WTC11 (cell line): ENCODE measurements around the gene MMP24. TPM values are rescaled to one million over a fixed set of nuclear protein-coding genes. Genes with fewer than 3 reads are reported as not detected.

Experiments used
- ATAC-seq: fragments of 200-7000 bp; cut with Tn5 transposase; 2 replicates; pipeline ENCODE4 v1.10.0; 2021; ENCODE audit warnings: mild to moderate bottlenecking, moderate library complexity
- CTCF ChIA-PET: fragments of 300-600 bp; sonication (Branson Sonifier 250); formaldehyde crosslinking; loops from one replicate; lab custom pipeline; 2021; ENCODE audit warnings: antibody characterized with exemption; lab: Charles Lee
- POLR2A ChIA-PET: fragments of 350-600 bp; sonication (Branson Sonifier 250); formaldehyde crosslinking; loops from one replicate; lab custom pipeline; 2021; ENCODE audit warnings: antibody characterized with exemption; lab: Charles Lee
- DNase-seq: peaks from one replicate; pipeline ENCODE4 v3.0.0; 2021; ENCODE audit warnings: low spot score
- H3K27ac Mint-ChIP-seq: 2 replicates; pipeline ENCODE4 v1.8.0; 2021; ENCODE audit warnings: mixed read lengths
- H3K27me3 Mint-ChIP-seq: 2 replicates; pipeline ENCODE4 v1.8.0; 2021; ENCODE audit warnings: low read depth, mild to moderate bottlenecking, moderate library complexity, mixed read lengths
- H3K36me3 Mint-ChIP-seq: 2 replicates; pipeline ENCODE4 v1.8.0; 2021; ENCODE audit warnings: mixed read lengths
- H3K4me1 Mint-ChIP-seq: 2 replicates; pipeline ENCODE4 v1.8.0; 2022; ENCODE audit warnings: mixed read lengths
- H3K4me3 Mint-ChIP-seq: 2 replicates; pipeline ENCODE4 v1.8.0; 2021; ENCODE audit warnings: mild to moderate bottlenecking, moderate library complexity, mixed read lengths
- H3K9me3 Mint-ChIP-seq: 2 replicates; pipeline ENCODE4 v1.8.0; 2021; ENCODE audit warnings: mixed read lengths
- ATF2 ChIP-seq: sonication (generic); formaldehyde crosslinking; IDR thresholded peaks from 2 replicates; pipeline ENCODE4 v1.8.1; 2022; ENCODE audit warnings: low read depth, missing genetic modification reagents, borderline replicate concordance
- GTF2I ChIP-seq: fragments of 250-450 bp; sonication (Bioruptor Pico); conservative IDR thresholded peaks from 2 replicates; pipeline ENCODE4 v1.4.0; 2021; ENCODE audit warnings: mild to moderate bottlenecking
- IRF2 ChIP-seq: sonication (generic); formaldehyde crosslinking; IDR thresholded peaks from 2 replicates; pipeline ENCODE4 v1.8.0; 2022; ENCODE audit warnings: low read depth, missing genetic modification reagents, borderline replicate concordance
- SMAD4 ChIP-seq: sonication (generic); formaldehyde crosslinking; IDR thresholded peaks from 2 replicates; pipeline ENCODE4 v1.8.0; 2022; ENCODE audit warnings: mild to moderate bottlenecking, missing genetic modification reagents
- USF1 ChIP-seq: sonication (generic); formaldehyde crosslinking; IDR thresholded peaks from 2 replicates; pipeline ENCODE4 v1.8.0; 2022; ENCODE audit warnings: mild to moderate bottlenecking, missing genetic modification reagents
- ZBTB43 ChIP-seq: sonication (generic); formaldehyde crosslinking; IDR thresholded peaks from 2 replicates; pipeline ENCODE4 v1.8.1; 2023; ENCODE audit warnings: mild to moderate bottlenecking, missing genetic modification reagents
- ZNF281 ChIP-seq: sonication (generic); formaldehyde crosslinking; IDR thresholded peaks from 2 replicates; pipeline ENCODE4 v1.8.0; 2023; ENCODE audit warnings: mild to moderate bottlenecking, missing genetic modification reagents
- ZNF416 ChIP-seq: fragments of 250-450 bp; sonication (Bioruptor Pico); IDR thresholded peaks from 2 replicates; pipeline ENCODE4 v1.9.0; 2021; ENCODE audit warnings: mild to moderate bottlenecking, inconsistent platforms
- total RNA-seq: library from RNA; stranded (reverse); gene quantifications from 3 replicates; pipeline ENCODE4 v1.2.3, GENCODE V29; 2021
- TF ChIP-seq, protein P1 (sequence below): sonication (generic); formaldehyde crosslinking; IDR thresholded peaks from 2 replicates; pipeline ENCODE4 v1.8.1; 2023; ENCODE audit warnings: mild to moderate bottlenecking, missing genetic modification reagents, borderline replicate concordance
- TF ChIP-seq, protein P2 (sequence below): sonication (generic); formaldehyde crosslinking; conservative IDR thresholded peaks from 2 replicates; pipeline ENCODE4 v1.8.1; 2022; ENCODE audit warnings: mild to moderate bottlenecking, missing genetic modification reagents
- TF ChIP-seq, protein P3 (sequence below): fragments of 250-450 bp; sonication (Bioruptor Pico); IDR thresholded peaks from 2 replicates; pipeline ENCODE4 v1.8.0; 2021; ENCODE audit warnings: mild to moderate bottlenecking
- TF ChIP-seq, protein P4 (sequence below): sonication (generic); formaldehyde crosslinking; IDR thresholded peaks from 2 replicates; pipeline ENCODE4 v1.8.0; 2022; ENCODE audit warnings: mild to moderate bottlenecking, missing genetic modification reagents
- TF ChIP-seq, protein P5 (sequence below): fragments of 250-450 bp; sonication (Bioruptor Pico); IDR thresholded peaks from 2 replicates; pipeline ENCODE4 v1.9.0; 2021; ENCODE audit warnings: mild to moderate bottlenecking, borderline replicate concordance
- TF ChIP-seq, protein P6 (sequence below): fragments of 200-600 bp; IDR thresholded peaks from 2 replicates; pipeline ENCODE4 v1.8.0; 2022; ENCODE audit warnings: antibody characterized with exemption
- TF ChIP-seq, protein P7 (sequence below): sonication (generic); formaldehyde crosslinking; IDR thresholded peaks from 2 replicates; pipeline ENCODE4 v1.8.1; 2023; ENCODE audit warnings: mild to moderate bottlenecking, missing genetic modification reagents, moderate library complexity

The MMP24 gene
- total RNA-seq, 1 experiment from 2014 or later, result 16.8 TPM

DNA sequence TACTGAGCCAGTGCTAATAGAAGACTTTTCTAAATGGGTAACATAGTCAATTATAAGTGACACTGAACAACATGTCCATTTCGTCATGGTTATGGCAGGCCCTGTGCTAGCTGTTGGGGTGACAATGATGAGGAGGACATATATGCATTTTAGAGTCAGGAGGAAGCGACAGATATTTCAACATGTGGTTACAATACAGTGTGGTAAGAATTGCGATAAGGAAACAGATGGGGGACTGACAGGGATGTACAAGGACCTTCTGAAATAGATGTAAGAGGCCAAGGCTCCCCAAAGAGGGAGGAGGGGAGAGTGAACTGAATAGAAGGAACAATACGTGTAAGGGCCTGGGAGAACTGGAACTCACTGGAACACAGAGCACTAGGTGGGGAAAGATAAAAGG lies 11.7 kb downstream of the MMP24 start:
- Mint-ChIP-seq H3K4me1 (peaks cover 15% of the 10 kb centered on the region), H3K9me3 (peaks cover 10% of the 10 kb centered on the region), H3K4me3 (no peak overlapping the region), H3K36me3 (peaks cover 6% of the 10 kb centered on the region; the same call in 1 of the 2 replicates), H3K27me3 (peaks cover 4% of the 10 kb centered on the region), H3K27ac (no peak overlapping the region)
- no peak for ATAC-seq
- POLR2A ChIA-PET, result interaction anchor here (0.7 kb wide), 1 partner anchor 387 kb away, joined by 3 read pairs; no protein-coding TSS in a partner anchor
- no peak for DNase-seq
- CTCF ChIA-PET, result no interaction called here
- TF ChIP-seq GTF2I (CRISPR knock-in tag) (no peak), ATF2 (CRISPR knock-in tag) (no peak), IRF2 (CRISPR knock-in tag) (no peak), SMAD4 (CRISPR knock-in tag) (no peak), ZNF281 (CRISPR knock-in tag) (no peak), ZBTB43 (CRISPR knock-in tag) (no peak), ZNF416 (CRISPR knock-in tag) (no peak), USF1 (no peak)
- TF ChIP-seq, protein P1, sequence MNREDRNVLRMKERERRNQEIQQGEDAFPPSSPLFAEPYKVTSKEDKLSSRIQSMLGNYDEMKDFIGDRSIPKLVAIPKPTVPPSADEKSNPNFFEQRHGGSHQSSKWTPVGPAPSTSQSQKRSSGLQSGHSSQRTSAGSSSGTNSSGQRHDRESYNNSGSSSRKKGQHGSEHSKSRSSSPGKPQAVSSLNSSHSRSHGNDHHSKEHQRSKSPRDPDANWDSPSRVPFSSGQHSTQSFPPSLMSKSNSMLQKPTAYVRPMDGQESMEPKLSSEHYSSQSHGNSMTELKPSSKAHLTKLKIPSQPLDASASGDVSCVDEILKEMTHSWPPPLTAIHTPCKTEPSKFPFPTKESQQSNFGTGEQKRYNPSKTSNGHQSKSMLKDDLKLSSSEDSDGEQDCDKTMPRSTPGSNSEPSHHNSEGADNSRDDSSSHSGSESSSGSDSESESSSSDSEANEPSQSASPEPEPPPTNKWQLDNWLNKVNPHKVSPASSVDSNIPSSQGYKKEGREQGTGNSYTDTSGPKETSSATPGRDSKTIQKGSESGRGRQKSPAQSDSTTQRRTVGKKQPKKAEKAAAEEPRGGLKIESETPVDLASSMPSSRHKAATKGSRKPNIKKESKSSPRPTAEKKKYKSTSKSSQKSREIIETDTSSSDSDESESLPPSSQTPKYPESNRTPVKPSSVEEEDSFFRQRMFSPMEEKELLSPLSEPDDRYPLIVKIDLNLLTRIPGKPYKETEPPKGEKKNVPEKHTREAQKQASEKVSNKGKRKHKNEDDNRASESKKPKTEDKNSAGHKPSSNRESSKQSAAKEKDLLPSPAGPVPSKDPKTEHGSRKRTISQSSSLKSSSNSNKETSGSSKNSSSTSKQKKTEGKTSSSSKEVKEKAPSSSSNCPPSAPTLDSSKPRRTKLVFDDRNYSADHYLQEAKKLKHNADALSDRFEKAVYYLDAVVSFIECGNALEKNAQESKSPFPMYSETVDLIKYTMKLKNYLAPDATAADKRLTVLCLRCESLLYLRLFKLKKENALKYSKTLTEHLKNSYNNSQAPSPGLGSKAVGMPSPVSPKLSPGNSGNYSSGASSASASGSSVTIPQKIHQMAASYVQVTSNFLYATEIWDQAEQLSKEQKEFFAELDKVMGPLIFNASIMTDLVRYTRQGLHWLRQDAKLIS, result no peak
- TF ChIP-seq, protein P2, sequence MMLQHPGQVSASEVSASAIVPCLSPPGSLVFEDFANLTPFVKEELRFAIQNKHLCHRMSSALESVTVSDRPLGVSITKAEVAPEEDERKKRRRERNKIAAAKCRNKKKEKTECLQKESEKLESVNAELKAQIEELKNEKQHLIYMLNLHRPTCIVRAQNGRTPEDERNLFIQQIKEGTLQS, result no peak
- TF ChIP-seq, protein P3, sequence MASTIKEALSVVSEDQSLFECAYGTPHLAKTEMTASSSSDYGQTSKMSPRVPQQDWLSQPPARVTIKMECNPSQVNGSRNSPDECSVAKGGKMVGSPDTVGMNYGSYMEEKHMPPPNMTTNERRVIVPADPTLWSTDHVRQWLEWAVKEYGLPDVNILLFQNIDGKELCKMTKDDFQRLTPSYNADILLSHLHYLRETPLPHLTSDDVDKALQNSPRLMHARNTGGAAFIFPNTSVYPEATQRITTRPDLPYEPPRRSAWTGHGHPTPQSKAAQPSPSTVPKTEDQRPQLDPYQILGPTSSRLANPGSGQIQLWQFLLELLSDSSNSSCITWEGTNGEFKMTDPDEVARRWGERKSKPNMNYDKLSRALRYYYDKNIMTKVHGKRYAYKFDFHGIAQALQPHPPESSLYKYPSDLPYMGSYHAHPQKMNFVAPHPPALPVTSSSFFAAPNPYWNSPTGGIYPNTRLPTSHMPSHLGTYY (CRISPR knock-in tag), result no peak
- TF ChIP-seq, protein P4, sequence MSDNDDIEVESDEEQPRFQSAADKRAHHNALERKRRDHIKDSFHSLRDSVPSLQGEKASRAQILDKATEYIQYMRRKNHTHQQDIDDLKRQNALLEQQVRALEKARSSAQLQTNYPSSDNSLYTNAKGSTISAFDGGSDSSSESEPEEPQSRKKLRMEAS (CRISPR knock-in tag), result no peak
- TF ChIP-seq, protein P5, sequence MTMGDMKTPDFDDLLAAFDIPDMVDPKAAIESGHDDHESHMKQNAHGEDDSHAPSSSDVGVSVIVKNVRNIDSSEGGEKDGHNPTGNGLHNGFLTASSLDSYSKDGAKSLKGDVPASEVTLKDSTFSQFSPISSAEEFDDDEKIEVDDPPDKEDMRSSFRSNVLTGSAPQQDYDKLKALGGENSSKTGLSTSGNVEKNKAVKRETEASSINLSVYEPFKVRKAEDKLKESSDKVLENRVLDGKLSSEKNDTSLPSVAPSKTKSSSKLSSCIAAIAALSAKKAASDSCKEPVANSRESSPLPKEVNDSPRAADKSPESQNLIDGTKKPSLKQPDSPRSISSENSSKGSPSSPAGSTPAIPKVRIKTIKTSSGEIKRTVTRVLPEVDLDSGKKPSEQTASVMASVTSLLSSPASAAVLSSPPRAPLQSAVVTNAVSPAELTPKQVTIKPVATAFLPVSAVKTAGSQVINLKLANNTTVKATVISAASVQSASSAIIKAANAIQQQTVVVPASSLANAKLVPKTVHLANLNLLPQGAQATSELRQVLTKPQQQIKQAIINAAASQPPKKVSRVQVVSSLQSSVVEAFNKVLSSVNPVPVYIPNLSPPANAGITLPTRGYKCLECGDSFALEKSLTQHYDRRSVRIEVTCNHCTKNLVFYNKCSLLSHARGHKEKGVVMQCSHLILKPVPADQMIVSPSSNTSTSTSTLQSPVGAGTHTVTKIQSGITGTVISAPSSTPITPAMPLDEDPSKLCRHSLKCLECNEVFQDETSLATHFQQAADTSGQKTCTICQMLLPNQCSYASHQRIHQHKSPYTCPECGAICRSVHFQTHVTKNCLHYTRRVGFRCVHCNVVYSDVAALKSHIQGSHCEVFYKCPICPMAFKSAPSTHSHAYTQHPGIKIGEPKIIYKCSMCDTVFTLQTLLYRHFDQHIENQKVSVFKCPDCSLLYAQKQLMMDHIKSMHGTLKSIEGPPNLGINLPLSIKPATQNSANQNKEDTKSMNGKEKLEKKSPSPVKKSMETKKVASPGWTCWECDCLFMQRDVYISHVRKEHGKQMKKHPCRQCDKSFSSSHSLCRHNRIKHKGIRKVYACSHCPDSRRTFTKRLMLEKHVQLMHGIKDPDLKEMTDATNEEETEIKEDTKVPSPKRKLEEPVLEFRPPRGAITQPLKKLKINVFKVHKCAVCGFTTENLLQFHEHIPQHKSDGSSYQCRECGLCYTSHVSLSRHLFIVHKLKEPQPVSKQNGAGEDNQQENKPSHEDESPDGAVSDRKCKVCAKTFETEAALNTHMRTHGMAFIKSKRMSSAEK (CRISPR knock-in tag), result no peak
- TF ChIP-seq, protein P6, sequence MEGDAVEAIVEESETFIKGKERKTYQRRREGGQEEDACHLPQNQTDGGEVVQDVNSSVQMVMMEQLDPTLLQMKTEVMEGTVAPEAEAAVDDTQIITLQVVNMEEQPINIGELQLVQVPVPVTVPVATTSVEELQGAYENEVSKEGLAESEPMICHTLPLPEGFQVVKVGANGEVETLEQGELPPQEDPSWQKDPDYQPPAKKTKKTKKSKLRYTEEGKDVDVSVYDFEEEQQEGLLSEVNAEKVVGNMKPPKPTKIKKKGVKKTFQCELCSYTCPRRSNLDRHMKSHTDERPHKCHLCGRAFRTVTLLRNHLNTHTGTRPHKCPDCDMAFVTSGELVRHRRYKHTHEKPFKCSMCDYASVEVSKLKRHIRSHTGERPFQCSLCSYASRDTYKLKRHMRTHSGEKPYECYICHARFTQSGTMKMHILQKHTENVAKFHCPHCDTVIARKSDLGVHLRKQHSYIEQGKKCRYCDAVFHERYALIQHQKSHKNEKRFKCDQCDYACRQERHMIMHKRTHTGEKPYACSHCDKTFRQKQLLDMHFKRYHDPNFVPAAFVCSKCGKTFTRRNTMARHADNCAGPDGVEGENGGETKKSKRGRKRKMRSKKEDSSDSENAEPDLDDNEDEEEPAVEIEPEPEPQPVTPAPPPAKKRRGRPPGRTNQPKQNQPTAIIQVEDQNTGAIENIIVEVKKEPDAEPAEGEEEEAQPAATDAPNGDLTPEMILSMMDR, result no peak
- TF ChIP-seq, protein P7, sequence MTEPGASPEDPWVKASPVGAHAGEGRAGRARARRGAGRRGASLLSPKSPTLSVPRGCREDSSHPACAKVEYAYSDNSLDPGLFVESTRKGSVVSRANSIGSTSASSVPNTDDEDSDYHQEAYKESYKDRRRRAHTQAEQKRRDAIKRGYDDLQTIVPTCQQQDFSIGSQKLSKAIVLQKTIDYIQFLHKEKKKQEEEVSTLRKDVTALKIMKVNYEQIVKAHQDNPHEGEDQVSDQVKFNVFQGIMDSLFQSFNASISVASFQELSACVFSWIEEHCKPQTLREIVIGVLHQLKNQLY (CRISPR knock-in tag), result no peak
